GM21737 (cell line): ENCODE data around the gene POLR1A.

Experiments used
- ATAC-seq: cut with Tn5 transposase; IDR thresholded peaks from one replicate; pipeline ENCODE4 v1.9.1; 2021; ENCODE audit warnings: mild to moderate bottlenecking, moderate library complexity; ENCODE audit not compliant: unreplicated experiment

Gene POLR1A

GRCh38 chr2:86097114-86097896, 8.4 kb downstream of the POLR1A start:
- ATAC-seq, result no peak

DNA sequence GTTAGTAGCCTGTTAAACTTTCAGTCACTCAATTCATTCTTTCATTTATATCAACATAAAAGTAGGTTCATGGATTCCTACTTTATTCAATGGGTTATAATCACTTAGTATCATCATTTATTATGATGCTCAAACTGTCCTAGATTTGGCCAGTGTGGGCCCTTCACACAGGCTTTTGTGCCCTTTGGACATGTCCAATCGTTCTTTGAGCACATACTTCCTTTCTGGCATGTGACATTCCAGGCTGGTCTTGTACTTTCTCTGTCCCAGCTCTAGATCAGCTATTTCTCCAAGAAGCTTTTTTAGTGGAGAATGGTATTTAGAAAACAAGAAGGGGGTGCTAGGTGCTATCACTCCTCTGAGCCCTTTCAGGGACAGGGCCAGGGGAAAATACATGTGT, 11.5 kb downstream of the POLR1A start:
- no peak for ATAC-seq

DNA sequence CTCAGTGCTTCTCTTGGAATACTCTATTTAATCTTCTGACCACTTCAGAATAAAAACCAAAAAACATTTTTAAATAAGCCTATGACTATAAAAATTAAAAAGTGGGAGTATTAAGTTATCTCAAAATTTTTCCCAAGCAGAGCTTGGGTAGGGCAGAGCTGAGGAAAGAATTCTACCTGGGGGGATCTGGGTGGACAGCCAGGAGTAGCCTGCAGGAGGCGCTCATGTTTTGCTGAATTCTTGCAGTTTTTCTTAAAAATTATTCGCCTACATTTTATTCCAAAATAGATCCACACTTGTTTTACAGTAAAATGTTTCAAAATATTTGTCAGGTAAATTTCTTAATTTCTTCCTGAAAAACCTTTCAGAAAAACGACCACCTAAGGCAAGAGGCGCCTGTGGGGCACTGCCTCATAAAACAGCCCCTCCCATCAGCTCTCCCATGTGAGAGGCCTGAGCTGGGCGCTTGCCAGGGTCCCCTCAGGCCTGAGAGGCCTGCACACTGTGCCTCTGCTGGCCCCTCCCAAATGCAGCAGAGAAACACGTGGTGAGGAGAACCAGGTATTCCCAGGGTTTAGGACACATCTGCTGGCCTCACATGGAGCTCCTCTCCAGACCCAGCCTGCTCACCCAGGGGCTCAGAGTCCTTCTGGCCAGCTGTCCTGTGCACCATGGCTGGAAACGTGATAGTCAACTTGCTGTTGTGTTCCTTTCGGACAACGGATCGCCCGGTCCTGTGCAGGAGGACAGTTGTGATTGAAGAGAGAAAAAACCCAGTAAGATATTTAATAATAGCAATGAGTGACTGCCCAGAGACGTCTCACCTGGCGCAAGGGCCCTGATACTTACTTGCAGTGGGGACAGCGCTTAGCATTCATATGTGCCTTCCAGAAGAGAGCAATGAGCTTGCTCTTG, 17.5 kb downstream of the POLR1A start:
- ATAC-seq, result no peak

GRCh38 chr2:86082756-86083155, 22.9 kb downstream of the POLR1A start:
- ATAC-seq, result no peak

- ATAC-seq, result no peak
Observed at GRCh38 chr2:86081724-86082123, 24.0 kb downstream of the POLR1A start.

DNA sequence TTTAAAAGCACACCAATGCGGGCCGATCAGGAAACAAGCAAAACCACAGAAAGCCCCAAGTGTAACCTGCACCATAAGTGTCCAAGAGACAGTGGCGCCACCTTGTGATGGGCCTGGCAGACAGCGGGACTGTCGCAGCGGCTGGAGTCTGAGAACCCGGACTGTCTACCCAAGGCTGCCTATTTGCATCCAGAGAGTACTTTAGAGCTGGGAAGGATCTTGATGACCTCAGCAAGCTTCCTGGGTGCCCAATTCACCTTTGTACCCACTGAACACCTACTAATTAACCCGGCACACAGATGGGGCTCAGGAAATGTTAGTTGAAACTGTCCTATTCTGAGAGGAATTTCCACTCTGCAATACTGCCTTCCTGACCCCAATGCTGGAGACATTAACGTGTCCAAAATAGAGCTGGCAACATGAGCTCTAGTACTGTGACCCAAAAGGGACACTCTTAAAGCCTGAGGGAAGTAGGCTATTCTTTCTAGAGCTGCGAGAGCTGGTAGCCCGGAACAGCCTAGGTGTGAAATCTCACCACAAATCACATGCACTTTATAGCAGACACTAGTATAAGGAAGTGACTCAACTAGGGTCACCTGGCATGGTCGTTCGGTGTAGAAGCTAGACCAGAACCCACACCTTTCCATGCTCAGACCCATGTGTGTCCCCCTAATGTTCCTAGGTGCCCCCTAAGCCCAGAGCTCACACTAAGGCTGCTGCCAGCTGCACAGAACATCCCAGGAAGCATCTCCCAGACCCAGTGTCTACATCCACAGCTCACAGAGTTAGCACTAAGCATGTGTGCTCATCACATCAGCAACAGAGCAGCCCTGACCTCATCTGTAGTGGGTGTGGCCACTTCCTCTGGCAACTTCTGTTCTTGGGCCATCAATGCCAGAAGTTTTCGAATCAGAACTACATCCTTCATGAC, 25.4 kb downstream of the POLR1A start:
- peak; percentile 74 for ATAC-seq

- no peak for ATAC-seq
Observed at GRCh38 chr2:86078774-86079545, 26.7 kb downstream of the POLR1A start.

GRCh38 chr2:86075886-86076285, 29.8 kb downstream of the POLR1A start:
- ATAC-seq, result no peak

GRCh38 chr2:86074811-86075210, 30.9 kb downstream of the POLR1A start:
- ATAC-seq, result no peak

GRCh38 chr2:86074256-86074655, 31.4 kb downstream of the POLR1A start:
- ATAC-seq, result no peak

GRCh38 chr2:86073225-86073624, 32.5 kb downstream of the POLR1A start:
- no peak for ATAC-seq

DNA sequence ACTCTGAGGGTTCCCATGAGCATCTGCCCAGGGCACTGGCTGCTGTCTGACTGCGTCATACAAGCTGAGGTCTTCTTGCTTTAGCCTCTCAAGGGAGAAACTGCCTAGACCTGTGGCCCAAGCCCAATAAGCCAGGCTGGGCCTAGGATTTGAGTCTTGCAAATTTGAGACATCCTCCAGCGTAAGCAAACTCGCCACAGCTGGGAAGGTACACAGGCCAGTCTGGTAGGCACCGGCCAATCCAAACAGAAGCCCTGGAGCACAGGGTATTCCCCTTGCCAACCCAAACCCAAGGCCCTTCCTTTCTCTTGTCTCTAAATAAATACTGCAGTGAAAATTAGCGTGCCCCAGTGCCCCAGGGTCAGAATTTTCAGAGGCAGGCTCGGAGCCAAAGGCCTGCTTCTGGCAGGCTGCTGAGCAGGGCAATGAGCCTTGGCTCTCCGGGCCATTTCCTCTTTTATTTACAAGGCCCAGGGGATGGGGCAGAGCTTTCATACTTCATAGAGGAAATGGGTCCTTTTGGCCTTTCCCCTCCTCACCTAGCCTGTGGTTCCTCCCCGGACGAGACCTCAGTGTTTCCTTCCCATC, 33.3 kb downstream of the POLR1A start:
- ATAC-seq, result peak; percentile 61

GRCh38 chr2:86070868-86071267, 34.8 kb downstream of the POLR1A start:
- no peak for ATAC-seq

DNA sequence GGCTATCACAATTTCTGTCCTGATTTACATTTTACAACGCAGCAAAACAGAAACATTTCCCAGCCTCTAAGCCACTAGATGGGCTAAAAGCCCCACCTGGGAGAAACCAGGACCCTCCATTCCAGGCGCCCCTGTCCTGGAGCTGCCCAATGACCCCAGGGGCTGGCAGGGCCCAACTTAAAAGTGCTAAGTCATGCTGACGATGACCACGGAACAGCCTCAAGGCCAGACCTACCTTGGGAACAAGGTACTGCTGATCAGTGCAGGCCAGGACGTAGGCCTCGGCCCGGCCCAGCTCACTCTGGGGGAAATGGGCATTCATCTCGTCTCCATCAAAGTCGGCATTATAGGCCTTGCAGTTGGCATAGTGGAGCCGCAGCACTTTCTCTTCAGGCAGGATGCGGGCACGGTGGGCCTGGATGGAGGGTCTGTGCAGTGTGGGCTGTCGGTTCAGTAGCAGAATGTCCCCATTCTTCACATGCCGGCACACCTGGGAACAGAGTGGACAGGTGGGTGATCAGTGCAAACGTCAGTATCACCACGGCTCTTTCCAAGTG, 35.8 kb downstream of the POLR1A start:
- ATAC-seq, result no peak

- no peak for ATAC-seq
Observed at GRCh38 chr2:86069091-86069685, 36.5 kb downstream of the POLR1A start.

GRCh38 chr2:86068648-86069047, 37.0 kb downstream of the POLR1A start:
- ATAC-seq, result no peak

GRCh38 chr2:86068136-86068588, 37.5 kb downstream of the POLR1A start:
- ATAC-seq, result no peak

DNA sequence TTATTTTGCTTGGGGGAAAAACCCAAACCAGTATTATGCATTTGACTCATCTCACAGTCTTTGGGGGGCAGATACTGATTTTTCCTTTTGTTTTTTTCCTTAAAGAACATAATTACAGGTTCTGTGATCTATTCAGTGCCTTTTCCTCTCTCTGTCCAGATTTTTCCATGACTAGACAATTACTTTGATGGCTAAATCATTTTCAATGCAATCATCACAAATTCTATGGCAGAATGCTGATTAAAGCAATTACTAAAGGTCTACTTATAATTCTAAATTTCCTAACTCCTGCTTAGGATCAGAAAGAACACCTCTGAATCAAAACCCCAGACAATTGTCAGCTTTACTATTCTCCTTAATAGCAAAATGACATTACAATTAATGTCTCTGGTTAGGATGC, 38.8 kb downstream of the POLR1A start:
- ATAC-seq, result no peak

- no peak for ATAC-seq
Observed at GRCh38 chr2:86066007-86066578, 39.6 kb downstream of the POLR1A start.
